EL (cell line): ENCODE measurements around the gene BRD7.
A peak's percentile ranks its signal among the peaks of the same experiment; 100 is the strongest.

Experiments used
- DNase-seq: peaks from one replicate; pipeline ENCODE4 v3.0.0-alpha.2; 2016

BRD7 gene

GRCh38 chr16:50270510-50271147 is 98.2 kb downstream of the BRD7 start:
- DNase-seq = no peak

DNA sequence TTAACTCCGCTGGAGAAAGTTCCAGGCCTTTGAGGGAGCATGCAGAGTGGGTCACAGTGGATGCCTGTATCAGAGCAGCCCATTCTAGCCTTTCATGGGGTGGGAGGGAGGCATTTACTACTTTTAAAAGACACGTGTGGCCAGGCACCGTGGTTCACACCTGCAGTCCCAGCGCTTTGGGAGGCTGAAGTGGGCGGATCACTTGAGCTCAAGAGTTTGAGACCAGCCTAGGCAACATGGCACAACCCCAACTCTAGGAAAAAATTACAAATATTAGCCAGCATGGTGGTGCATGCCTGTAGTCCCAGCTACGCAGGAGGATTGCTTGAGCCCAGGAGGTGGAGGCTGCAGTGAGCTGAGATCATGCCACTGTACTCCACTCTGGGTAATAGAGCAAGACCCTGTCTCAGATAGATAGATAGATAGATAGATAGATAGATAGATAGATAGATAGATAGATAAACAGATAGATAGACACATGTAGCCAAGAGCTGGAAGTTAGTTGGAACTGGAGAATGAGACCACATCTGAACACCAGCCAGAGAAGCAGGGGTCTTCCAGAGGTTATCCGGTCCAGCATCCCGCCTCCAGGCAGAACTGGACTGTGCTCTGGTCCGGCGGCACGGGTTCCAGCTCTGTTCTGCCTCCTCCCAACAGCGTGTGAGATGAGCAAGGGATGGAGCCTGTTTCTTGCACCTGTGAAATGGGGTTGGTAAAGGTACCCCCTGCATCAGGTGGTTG is 98.8 kb downstream of the BRD7 start:
- DNase-seq = no peak

DNA sequence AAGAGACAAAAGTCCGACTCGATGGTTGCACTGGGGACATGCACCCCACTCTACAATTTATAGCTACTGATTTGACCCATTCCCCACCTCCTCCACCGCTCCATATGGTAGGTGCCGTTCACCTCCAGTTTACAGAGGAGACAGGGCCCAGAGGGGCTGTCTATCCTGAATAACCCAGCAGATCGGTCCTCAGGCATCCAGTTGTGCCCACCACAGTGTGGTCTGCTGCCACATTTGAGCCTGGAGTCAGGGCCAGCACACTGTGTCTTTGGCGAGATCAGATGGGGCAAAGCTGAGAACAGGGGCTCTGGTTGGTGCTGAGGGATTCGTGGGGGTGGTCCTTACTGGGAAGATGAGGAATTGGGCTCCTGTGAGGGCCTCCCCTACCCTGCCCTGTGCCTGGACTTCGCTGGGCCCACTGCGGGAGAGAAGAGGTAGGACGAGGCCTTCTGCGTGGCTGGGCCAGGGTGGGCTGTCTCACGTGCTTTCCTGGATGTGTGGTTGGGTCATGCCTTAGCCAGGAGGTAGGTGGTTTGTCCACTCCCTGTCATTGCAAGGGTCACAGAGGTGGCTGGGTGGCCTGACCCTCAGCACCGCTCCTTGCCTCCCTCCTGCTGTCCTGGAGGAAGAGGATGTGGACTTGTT is 99.6 kb downstream of the BRD7 start:
- DNase-seq = no peak

DNA sequence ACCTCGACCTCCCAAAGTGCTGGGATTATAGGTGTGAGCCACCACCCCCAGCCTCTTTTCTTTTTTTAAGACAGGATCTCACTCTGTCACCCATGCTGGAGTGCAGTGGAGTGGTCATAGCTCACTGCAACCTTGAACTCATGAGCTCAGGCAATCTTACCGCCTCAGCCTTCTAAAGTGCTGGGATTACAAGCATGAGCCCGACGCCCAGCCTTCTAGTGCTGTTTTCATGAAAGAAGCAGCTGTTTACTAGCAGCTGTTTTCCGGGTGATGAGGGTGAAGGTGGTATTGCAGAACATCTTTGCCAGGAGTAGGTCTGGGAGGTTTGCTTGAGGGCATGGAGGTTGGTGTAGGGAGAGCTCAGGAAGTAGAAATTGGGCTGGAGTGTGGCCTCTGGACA is 100.4 kb downstream of the BRD7 start:
- no peak for DNase-seq

DNA sequence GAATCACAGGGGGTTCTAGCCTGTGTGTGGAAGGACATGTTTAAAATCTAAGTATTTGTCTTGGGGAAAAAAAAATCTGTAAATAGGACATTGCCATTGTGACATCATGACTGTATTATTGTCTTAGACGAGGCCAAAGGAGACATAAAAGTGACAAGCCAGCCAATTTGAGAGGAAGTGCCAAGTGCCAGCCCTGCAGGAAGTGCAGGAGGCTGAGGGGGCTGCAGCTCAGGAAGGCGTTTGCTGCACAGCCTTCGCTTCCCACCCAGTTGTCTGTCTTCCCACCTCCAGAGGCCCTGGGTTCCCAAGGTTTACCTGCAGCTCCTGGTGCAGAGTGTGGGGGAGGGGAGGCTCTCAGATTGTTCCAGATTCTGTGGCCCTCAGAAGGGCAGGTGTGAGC is 101.1 kb downstream of the BRD7 start:
- no peak for DNase-seq

- no peak for DNase-seq
These were observed 101.6 kb downstream of the BRD7 start for GRCh38 chr16:50267151-50267631.

- peak; percentile 88 for DNase-seq
These were observed 102.3 kb downstream of the BRD7 start, which contains the start of gene ADCY7 for GRCh38 chr16:50266337-50267091. TSS of gene ADCY7 (plus strand) at chr16:50266551. CDS start at chr16:50288180, 21,629 bp downstream.
